ENCODE data around the gene HPD.
"Not testable (repeated sequence)": the region's sequence is repeated elsewhere in the genome, so short reads cannot be mapped to it uniquely, and the experiment has no call there.

The HPD gene

DNA sequence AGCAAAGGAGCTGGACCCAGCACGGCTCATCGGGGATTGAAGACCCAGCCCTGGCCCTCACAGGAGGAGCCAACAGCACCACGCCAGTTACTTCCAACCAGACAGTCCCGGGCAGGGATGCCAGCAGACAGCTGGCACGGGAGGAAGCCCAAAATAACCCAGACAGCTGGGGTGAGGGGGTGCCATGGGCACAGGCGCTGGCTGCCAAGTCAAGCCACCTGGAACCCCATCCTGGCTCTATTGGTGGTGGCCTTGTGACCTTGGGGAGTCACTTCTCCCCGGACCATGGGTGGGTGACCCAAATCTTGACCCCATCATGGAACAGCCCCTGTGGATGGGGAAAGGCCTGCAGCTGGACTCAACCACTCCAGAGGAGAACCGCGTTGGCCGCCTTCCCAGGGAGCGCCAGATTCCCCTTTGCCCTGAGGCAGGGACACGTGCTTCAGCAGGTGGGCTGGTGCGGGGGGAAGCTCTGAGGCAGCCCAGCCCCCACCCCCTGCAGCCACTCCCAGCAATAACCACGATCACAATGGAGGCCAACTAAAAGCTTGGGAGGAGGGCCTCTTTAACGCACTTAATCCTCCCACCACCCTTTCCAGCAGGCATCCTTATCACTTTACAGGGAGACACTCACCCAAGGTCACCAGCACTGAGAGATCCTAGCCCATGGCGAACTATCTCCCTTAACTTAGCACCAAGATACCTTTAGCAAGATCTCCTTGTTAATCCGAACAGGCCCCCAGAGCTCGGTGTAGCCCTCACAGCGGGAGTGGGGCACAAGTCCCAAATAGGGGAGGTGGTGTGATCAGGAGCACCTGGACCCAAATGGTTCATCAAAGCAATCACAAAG lies 60.5 kb downstream of the HPD start:
- peak; percentile 74 for DNase-seq

GRCh38 chr12:121796855-121797751 lies 61.6 kb downstream of the HPD start:
- DNase-seq: peak; percentile 84

DNA sequence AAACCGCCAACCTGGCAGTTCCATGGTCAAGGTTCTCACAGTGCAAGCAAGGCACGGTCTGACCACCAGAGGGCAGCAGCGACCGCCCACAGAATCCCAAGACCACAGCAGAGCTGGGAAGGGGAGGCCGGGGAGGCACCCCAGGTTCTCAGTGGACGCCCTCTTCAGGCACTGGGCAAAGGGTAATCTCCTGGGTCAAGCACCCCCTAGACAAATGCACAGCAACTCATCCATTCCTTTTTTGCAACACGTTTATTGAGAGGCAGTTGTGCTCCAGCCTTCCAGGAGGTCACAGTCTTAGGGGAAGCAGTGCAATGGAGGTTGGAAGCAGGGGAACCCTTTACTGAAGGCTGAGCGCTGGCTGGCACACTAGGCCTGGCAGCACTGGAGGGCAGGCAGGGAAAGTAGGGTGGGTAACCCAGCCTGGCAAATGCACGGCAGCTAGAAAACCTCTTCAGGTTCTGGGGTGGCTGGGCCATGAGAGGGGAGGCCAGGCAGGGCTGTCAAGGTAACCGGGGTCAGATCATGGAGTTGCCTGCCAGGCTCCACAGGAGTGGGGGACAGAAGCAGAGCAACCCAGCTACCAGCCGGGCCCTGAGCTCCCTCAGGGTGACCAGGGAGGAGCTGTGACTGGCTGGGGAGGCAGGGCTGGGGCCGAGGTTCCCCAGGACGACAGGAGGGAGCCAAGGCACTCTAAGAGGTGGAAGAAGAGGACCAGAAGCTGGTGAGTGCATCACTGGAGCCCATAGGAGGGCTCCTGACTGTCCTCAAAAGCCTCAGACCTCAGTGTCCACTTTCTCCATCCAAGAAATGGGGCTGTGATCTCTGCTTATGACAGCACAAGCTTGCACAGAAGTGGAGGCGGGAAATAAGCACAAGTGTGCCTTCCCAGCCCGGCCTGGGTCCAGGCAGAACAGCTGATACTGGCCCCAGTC lies 63.4 kb downstream of the HPD start:
- DNase-seq: peak; percentile 94

- no peak for DNase-seq
These were observed 64.1 kb downstream of the HPD start for GRCh38 chr12:121794534-121795033.

GRCh38 chr12:121793838-121794533 lies 64.7 kb downstream of the HPD start:
- DNase-seq: peak; percentile 98

DNA sequence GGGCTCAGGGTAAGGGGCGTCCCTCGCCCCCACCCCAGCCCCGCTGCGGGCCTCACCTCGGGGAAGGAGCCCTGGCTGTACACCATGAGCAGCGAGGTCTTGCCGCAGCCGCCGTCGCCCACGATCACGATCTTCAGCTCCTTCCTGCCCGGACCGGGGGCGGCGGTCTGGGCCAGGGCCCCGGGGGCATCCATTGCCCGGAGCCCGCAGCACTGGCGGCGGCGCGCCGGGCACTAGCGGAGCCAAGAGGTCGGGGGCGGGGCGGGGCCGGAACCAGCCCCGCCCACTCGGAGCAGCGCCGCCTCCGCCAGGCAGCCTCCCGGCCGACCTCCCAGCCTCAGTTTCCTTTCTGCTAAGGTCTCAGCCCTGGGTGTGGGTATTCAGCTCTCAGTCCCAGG lies 65.2 kb downstream of the HPD start, which contains the start of gene RHOF:
TSS of gene RHOF (minus strand) at position 249 of the 398 bp plus-strand sequence. CDS start at position 194, 55 bp downstream.
- no peak for DNase-seq

DNA sequence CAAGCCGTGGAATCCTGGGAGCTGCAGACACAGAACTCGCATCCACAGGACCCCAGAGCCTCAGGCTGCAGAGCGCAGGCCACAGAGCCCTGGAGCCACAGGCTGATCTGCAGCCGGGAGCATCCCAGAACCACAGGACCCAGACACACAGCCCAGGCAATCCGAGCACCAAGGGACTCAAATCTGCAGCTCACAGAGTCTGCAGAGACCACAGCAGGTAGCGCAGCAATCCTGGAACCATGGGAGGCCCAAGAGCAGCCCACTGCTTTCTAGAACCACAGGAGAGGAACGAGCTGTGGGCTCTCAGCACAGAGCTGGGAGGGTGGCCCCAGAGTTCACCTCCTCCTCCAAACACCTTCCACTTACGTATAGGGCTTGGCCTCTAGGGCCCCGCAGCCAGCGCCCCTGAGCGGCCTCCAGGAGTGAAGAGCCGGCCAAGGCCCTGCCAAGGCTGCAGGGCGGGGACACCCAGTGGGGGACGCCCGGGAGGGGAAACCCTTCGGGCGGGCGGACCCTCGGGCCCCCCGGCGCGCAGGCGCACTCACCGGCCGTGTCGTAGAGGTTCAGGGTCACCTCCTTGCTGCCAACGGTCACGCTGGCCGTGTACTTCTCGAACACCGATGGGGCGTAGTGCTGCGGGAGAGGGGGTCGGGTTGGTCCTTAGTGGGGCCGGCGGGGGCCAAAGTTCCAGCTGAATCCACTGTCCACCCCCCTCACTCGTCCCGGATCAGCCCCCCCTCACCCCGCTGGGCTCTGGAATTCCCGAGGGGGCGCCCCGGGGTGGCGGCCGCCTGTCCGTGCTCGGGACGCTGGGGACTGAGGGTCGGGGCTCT lies 65.8 kb downstream of the HPD start:
- peak; percentile 52 for DNase-seq

GRCh38 chr12:121791671-121792551 lies 66.7 kb downstream of the HPD start:
- no peak for DNase-seq

- DNase-seq: not testable (repeated sequence)
These were observed 67.9 kb downstream of the HPD start for GRCh38 chr12:121790785-121791184.

DNA sequence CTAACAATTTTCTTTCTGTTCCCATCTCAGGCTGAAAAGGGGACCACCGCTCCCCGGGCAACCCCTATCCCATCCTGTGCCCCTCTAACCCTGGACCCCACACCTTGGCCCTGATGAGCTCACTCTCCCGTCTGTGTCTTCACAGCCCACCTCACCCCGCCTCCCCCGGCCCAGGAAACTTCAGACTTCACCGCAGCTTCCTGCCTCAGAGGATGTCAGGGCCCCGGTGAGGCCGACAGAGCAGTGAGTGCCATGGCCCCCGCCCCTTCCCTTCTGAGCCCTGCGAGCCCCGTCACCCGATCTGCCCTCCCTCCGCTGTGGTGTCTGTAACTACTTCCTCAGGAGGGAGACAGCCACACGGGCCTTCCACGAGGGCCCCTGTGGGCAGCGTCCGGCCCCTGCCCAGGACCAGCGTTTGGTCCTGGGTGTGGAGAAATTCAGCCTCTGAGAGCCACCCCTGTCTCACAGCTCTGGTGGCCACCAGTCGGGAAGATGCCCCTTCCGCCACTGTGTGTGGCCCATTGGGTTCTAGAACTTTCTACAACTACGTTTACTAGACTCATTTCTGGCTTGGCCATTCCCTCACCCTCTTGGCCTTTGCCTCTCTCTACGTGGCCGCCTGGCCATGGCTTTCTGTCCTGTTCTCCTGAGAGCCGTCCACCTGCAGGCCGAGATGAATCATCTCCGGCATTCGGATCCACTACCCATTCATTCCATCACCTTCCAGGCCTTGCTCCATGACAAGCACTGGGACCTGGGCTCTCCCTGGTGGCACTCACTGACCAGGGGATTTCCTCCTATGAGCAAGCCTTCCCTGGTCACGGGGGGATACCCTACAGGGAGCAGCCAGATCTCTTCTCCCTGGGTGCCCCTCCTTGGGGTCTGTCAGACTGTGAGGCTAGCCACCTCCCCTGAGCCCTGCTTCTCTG lies 68.6 kb downstream of the HPD start:
- no peak for DNase-seq
